ENCODE results near the gene POGLUT3.

Gene POGLUT3

GRCh38 chr11:108500721-108501120, 2.5 kb upstream of the POGLUT3 start:
- no peak for DNase-seq (ENCODE audit: low read depth in 2 of 3, low spot score in 2 of 3)

DNA sequence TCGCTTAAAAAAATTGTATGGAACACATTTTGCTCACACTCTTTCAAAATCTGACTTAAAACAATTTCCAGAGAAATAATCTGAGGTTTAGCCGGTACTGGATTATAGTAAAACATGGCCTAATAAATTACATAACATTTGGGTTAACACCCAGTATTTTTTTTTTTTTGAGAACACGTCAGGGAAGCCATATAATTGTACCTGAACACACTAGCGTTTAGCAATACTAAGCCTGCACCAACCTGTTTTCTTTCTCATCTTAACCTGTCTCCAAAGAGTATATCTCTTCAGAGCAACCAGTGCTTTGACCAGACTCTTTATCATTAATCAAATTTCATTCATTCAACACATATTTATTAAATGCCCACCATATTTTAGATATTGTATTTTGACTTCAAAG, 2.0 kb upstream of the POGLUT3 start:
- no peak for DNase-seq (ENCODE audit: low read depth in 2 of 3, low spot score in 2 of 3)

GRCh38 chr11:108498816-108499408, 728 bp upstream of the POGLUT3 start:
- DNase-seq (ENCODE audit: low read depth in 2 of 3, low spot score in 2 of 3), result no peak

- peak in 2 of 3 experiments; percentile 32 to 38 for DNase-seq (ENCODE audit: low read depth in 2 of 3, low spot score in 2 of 3)
Measured at GRCh38 chr11:108497317-108498045, 703 bp downstream of the POGLUT3 start.

DNA sequence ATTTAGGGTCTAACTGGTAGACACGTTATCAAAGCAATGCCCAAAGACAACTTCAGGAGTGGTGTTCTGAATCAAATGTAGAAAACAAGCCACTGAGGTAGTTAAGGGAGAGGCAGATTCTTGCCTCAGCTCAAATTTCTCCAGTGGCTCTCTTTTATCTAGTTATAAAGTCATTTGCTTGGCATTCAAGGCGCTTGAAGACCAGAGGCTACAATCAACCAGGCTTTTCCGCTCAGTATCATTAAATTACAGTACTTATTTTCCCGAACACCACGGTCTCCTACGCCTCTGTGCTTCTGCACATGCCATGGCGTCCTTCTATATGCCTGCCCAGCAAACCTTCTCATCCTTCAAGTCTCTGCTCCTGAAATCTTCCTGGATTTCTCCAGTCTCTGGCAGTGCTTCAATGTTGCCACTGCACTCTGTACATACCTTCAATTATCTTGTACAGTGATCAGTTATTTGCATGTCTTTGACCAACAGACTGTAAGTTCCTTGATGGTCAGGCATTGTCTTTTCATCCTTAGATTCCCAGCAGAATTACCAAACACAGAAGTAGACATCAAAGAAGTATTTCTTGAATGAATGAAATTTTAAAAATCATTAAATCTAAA, 1.4 kb downstream of the POGLUT3 start:
- no peak for DNase-seq (ENCODE audit: low read depth in 2 of 3, low spot score in 2 of 3)

DNA sequence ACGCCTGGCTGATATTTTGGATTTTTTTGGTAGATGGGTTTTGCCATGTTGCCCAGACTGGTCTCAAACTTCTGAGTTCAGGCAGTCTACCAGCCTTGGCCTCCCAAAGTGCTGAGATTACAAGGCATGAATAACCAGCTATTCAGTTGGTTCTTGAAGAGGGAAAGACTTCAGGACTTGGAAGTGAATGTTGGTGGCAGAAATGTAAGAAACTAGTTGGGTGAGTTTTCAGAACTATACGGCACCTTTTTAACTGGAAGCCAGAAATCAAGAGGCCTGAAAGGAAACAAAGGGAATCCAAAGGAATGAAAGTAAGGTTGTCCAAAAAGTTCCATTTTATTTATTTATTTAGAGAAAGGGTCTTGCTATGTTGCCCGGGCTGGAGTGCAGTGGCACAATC, 2.9 kb downstream of the POGLUT3 start:
- DNase-seq (ENCODE audit: low read depth in 2 of 3, low spot score in 2 of 3), result no peak

DNA sequence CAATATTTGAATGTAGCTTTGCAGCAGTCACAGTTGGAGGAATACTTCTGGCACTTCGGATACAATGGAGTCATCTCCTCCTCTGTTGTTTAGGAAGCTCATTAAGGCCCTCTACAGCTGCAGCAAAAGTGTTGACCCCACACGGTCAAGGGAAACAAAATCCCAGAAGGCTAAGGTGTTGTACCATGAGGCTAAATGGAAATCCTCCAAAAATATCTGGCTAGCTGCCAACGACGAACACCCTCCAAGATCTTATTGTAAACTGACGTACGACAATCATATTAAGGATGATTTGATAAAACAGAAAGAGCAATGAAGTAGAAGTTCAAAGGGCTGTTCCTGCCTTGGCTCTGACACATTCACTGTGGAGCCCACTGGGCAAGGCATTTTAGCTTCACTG, 4.0 kb downstream of the POGLUT3 start:
- DNase-seq (ENCODE audit: low read depth in 2 of 3, low spot score in 2 of 3), result no peak

GRCh38 chr11:108491936-108492335, 6.2 kb downstream of the POGLUT3 start:
- DNase-seq (ENCODE audit: low read depth in 2 of 3, low spot score in 2 of 3), result no peak

DNA sequence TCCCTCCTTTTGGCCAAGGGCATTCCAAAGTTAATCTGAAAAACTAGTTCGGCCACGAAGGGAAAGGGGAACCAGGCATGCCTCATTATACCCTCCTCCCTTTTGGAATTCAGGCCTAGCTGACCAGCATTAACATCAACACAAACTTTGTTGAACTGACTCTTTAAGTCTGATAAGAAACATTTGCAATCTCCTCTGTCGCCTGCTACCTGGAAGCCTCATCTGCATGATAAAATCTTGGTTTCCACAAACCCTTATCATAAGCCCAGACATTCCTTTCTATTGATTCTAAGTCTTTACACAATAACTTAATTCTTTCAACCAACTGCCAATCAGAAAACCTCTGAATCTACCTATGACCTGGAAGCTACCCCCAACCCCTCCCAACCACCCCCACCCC, 11.4 kb downstream of the POGLUT3 start:
- DNase-seq (ENCODE audit: low read depth in 2 of 3, low spot score in 2 of 3), result no peak

DNA sequence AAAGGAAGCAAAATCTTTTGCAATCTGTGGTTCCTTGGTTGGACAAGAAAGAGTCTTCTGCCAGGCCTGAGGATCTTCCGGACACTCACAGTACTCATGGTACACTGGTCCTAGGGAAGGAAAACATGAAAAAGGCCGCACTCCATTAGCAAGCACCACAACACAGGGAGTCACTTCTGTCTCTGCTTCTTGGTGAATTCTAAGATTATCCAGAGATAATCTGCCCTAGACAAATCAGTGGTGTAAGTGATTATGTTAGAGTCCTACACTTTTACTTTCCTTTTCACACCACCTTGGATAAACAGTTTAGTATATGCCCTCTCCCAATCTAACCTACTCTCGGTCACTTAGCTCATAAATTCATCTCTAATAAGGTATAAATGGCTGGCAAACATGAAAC, 11.9 kb downstream of the POGLUT3 start:
- DNase-seq (ENCODE audit: low read depth in 2 of 3, low spot score in 2 of 3), result no peak

GRCh38 chr11:108483163-108483562, 15.0 kb downstream of the POGLUT3 start:
- no peak for DNase-seq (ENCODE audit: low read depth in 2 of 3, low spot score in 2 of 3)

DNA sequence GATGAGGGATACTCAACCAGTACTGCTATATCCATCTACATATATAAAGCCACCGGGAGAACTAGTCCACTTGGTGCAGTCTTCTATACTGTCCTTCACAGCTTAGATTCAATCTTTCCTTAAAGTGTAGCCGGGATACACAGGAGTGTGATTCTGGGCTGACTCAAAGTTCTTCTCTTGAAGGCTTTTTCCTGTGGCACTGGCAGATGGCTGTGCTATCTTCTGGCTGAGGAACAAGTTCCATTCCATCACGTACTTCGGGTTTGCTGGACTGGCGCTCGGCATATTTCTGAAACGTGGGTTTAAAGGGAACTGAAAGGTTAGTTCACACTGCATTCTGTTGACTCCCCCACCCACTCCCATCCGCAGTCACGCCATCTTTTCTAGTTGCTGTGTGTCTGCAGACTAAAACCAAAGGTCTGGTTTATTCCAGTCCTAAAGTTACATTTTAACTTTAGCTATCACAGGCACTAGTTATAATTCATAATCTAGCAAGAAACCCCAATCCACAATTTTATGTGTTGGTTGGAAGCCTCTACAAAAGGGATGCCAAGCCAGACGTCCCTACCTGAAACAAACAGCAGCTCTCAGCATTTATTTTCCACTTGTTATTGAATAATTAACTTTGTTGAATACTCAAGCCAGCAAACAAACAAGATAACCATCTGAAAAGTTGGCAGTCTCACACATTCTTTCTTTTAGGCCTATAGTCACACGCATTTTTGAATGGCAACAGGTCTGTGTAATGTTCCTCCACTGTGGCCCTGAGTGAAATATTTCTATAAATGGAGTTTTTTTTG, 23.3 kb downstream of the POGLUT3 start:
- no peak for DNase-seq (ENCODE audit: low read depth in 2 of 3, low spot score in 2 of 3)

GRCh38 chr11:108472681-108473080, 25.5 kb downstream of the POGLUT3 start:
- no peak for DNase-seq (ENCODE audit: low read depth in 2 of 3, low spot score in 2 of 3)

GRCh38 chr11:108468478-108468864, 29.7 kb downstream of the POGLUT3 start:
- DNase-seq (ENCODE audit: low read depth in 2 of 3, low spot score in 2 of 3), result no peak

- DNase-seq (ENCODE audit: low read depth in 2 of 3, low spot score in 2 of 3), result peak; percentile 74 to 86 (median 85)
Measured at GRCh38 chr11:108467091-108467823, 30.9 kb downstream of the POGLUT3 start, which contains the start of gene C11orf65. TSS of gene C11orf65 (minus strand) at chr11:108467529. CDS start at chr11:108461559, 5,970 bp downstream.

DNA sequence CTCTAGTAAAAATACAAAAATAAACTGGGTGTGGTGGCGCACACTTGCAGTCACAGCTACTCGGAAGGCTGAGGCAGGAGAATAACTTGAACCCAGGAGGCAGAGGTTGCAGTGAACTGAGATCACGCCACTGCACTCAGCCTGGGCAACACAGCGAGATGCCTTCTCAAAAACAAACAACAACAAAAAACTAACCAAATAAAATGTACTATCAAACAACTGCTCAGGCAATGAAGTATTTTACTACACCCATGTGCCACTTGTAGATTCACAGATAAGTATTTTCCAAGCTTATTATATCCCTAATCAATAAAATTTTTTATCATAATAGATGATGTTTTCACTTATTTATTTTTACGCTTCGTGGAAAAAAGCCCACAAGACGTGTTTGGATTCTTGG, 31.8 kb downstream of the POGLUT3 start:
- no peak for DNase-seq (ENCODE audit: low read depth in 2 of 3, low spot score in 2 of 3)

GRCh38 chr11:108453207-108453835, 44.9 kb downstream of the POGLUT3 start:
- no peak for DNase-seq (ENCODE audit: low read depth in 2 of 3, low spot score in 2 of 3)
